SK-N-MC (cell line): Measurements from ENCODE around the gene CFAP77.

Experiments
- EZH2 ChIP-seq: fragments of 200-600 bp; sonication (generic); IDR thresholded peaks from one replicate; pipeline ENCODE4 v1.6.1; 2017; ENCODE audit warnings: antibody characterized with exemption
- FOXP2 ChIP-seq: optimal IDR thresholded peaks from 2 replicates; pipeline ENCODE3; 2011; ENCODE audit warnings: mild to moderate bottlenecking, moderate library complexity; ENCODE audit not compliant: insufficient read depth; ENCODE audit errors: extremely low read length, control extremely low read depth
- POLR2AphosphoS5 ChIP-seq: IDR thresholded peaks from 2 replicates; pipeline ENCODE4 v1.6.1; 2012; ENCODE audit warnings: mild to moderate bottlenecking, low read depth, low read length, borderline replicate concordance

DNA sequence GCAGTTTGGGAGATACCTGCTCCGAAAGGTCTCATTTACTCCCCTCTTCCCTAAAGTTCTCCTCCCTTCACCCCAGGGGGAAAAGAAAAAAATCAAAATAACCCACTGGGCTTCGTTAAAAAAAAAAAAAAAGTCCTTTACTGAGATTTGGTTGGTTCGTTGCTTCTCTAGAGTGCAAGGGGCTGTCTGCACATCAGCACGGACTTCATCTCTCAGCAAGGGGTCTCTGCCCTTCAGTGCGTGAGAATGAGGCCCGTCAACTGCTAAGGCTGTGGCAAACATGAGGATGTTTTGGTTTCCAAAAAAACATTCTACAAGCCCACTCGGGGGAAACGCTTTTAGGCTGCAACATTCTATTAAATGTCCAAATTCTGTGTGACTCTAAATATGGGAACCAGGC, 182.4 kb downstream of the CFAP77 start:
- no peak for TF ChIP-seq POLR2AphosphoS5
- no peak for TF ChIP-seq EZH2
- no peak for TF ChIP-seq FOXP2
